Upper lobe of left lung (tissue), 4 donors: ENCODE results near the gene ARMC7.

Source experiments
- CTCF ChIP-seq, 6 experiments: fragments of 450-650 bp in 4 of 6; fragments of 200-600 bp in 2 of 6; sonication (generic) in 2 of 6; IDR thresholded peaks; one replicate each; pipeline ENCODE4 v1.5.1; 2016 to 2019; ENCODE audit warnings: antibody characterized with exemption in 6 of 6
- POLR2AphosphoS5 ChIP-seq, 2 donors: sonication (generic); formaldehyde crosslinking; IDR thresholded peaks; one replicate each; pipeline ENCODE4 v1.5.1; 2017; ENCODE audit warnings: antibody characterized with exemption in 2 of 2

- no peak for TF ChIP-seq CTCF (IDR thresholded peaks at IDR 0.05)
- no peak for TF ChIP-seq POLR2AphosphoS5 (IDR thresholded peaks at IDR 0.05)
Observed at GRCh38 chr17:75116737-75117136, 7.0 kb downstream of the ARMC7 start.
